ENCODE results near the gene TJP3.
"Not testable (repeated sequence)": the region's sequence is repeated elsewhere in the genome, so short reads cannot be mapped to it uniquely, and the experiment has no call there.

TJP3 gene

GRCh38 chr19:3746371-3747056 is 38.3 kb downstream of the TJP3 start:
- no peak for DNase-seq

GRCh38 chr19:3748965-3749364 is 40.8 kb downstream of the TJP3 start:
- DNase-seq: no peak

GRCh38 chr19:3750211-3750610 is 42.0 kb downstream of the TJP3 start:
- DNase-seq: no peak

- no peak for DNase-seq
These were observed 43.1 kb downstream of the TJP3 start for GRCh38 chr19:3751236-3751635.

- no peak for DNase-seq
These were observed 44.3 kb downstream of the TJP3 start for GRCh38 chr19:3752492-3752891.

- no peak for DNase-seq
These were observed 45.6 kb downstream of the TJP3 start for GRCh38 chr19:3753631-3754410.

- DNase-seq: not testable (repeated sequence)
These were observed 49.5 kb downstream of the TJP3 start for GRCh38 chr19:3757705-3758104.

GRCh38 chr19:3758297-3758696 is 50.1 kb downstream of the TJP3 start:
- DNase-seq: not testable (repeated sequence)

- DNase-seq: no peak
These were observed 51.5 kb downstream of the TJP3 start for GRCh38 chr19:3759482-3760254.

GRCh38 chr19:3760871-3761361 is 52.7 kb downstream of the TJP3 start:
- DNase-seq: no peak

GRCh38 chr19:3761382-3762129 is 53.4 kb downstream of the TJP3 start, which contains the start of gene APBA3:
Gene APBA3, minus strand, starts transcription at chr19:3761692. Its CDS starts 1,428 bp downstream, at chr19:3760264.
- peak; percentile 68 for DNase-seq

- no peak for DNase-seq
These were observed 53.9 kb downstream of the TJP3 start for GRCh38 chr19:3762130-3762473.

- peak; percentile 96 for DNase-seq
These were observed 54.6 kb downstream of the TJP3 start, which contains the start of gene MRPL54 for GRCh38 chr19:3762501-3763459. Gene MRPL54, plus strand, starts transcription at chr19:3762682. Its CDS starts 19 bp downstream, at chr19:3762701.

GRCh38 chr19:3765121-3765520 is 56.9 kb downstream of the TJP3 start:
- DNase-seq: no peak

- not testable (repeated sequence) for DNase-seq
These were observed 57.6 kb downstream of the TJP3 start for GRCh38 chr19:3765757-3766156.

- no peak for DNase-seq
These were observed 58.3 kb downstream of the TJP3 start for GRCh38 chr19:3766520-3766919.

GRCh38 chr19:3767050-3767449 is 58.9 kb downstream of the TJP3 start:
- no peak for DNase-seq

GRCh38 chr19:3768015-3768747 is 60.0 kb downstream of the TJP3 start:
- no peak for DNase-seq

GRCh38 chr19:3768748-3769099 is 60.5 kb downstream of the TJP3 start:
- no peak for DNase-seq

GRCh38 chr19:3769494-3769893 is 61.3 kb downstream of the TJP3 start:
- DNase-seq: no peak
